ENCODE measurements around the gene MEOX1.

The MEOX1 gene

DNA sequence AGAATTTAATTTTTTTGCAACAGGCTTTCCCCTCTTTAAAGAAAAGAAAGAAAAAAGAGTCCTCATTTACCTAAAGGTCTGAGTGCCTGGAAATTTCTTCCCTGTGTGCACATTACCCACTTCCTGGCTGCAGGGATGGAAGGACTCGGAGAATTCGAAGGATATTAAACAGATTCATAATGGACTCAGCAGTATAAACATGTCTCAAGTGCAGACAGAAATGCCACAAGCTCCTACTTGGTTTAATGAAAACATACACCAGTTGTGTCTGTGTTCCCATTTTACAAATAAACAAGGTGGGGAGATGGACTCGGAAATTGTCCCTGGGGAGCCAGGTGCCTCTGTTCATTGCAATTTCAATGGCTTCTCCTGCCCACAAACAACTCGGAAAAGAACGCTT, 47.2 kb downstream of the MEOX1 start:
- CTCF ChIA-PET: interaction anchor here (1.4 to 1.7 kb wide), 2 partner anchors 38 to 60 kb away, joined by 3 to 6 read pairs; no protein-coding TSS in a partner anchor
- POLR2A ChIA-PET: no interaction called here
- TF ChIP-seq, protein P1, sequence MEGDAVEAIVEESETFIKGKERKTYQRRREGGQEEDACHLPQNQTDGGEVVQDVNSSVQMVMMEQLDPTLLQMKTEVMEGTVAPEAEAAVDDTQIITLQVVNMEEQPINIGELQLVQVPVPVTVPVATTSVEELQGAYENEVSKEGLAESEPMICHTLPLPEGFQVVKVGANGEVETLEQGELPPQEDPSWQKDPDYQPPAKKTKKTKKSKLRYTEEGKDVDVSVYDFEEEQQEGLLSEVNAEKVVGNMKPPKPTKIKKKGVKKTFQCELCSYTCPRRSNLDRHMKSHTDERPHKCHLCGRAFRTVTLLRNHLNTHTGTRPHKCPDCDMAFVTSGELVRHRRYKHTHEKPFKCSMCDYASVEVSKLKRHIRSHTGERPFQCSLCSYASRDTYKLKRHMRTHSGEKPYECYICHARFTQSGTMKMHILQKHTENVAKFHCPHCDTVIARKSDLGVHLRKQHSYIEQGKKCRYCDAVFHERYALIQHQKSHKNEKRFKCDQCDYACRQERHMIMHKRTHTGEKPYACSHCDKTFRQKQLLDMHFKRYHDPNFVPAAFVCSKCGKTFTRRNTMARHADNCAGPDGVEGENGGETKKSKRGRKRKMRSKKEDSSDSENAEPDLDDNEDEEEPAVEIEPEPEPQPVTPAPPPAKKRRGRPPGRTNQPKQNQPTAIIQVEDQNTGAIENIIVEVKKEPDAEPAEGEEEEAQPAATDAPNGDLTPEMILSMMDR (IDR thresholded peaks at IDR 0.05; ENCODE audit: control extremely low read depth, extremely low read depth, low read depth, missing control alignments): no peak
- DNase-seq (ENCODE audit: extremely low spot score): no peak

GRCh38 chr17:43613917-43614316, 47.8 kb downstream of the MEOX1 start:
- TF ChIP-seq, protein P1 (IDR thresholded peaks at IDR 0.05; ENCODE audit: control extremely low read depth, extremely low read depth, low read depth, missing control alignments): no peak
- CTCF ChIA-PET: interaction anchor here (1.4 to 1.7 kb wide), 2 partner anchors 37 to 60 kb away, joined by 3 to 6 read pairs; no protein-coding TSS in a partner anchor
- POLR2A ChIA-PET: no interaction called here
- DNase-seq (ENCODE audit: extremely low spot score): no peak

DNA sequence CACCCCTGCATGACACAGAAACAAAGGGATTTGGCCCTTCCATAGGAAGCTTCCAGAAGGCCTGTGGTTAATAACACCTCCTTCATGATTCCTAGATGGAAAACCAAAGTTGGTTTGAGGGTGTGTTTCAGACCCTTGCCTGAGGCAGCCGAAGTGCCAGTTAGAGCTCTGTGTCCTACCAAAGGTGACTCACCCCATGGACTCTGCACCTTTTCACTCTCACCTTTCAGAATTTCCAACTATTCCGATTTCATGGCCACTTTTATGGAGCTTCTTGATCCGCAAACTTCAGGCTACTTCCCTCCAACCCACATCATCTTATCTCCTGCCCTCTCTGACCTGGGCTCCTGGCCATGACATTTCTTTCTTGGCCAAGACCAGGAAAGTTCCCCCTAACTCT, 49.2 kb downstream of the MEOX1 start:
- TF ChIP-seq, protein P1 (IDR thresholded peaks at IDR 0.05; ENCODE audit: control extremely low read depth, extremely low read depth, low read depth, missing control alignments): no peak
- CTCF ChIA-PET: interaction anchor here (1.0 to 2.0 kb wide), 2 partner anchors 36 to 61 kb away, joined by 3 to 6 read pairs; no protein-coding TSS in a partner anchor
- no peak for DNase-seq (ENCODE audit: extremely low spot score)
- POLR2A ChIA-PET: interaction anchor here (0.7 kb wide), 1 partner anchor 13 kb away, joined by 3 read pairs; no protein-coding TSS in a partner anchor

GRCh38 chr17:43611230-43611969, 50.3 kb downstream of the MEOX1 start:
- no peak for DNase-seq (ENCODE audit: extremely low spot score)
- TF ChIP-seq, protein P1 (IDR thresholded peaks at IDR 0.05; ENCODE audit: control extremely low read depth, extremely low read depth, low read depth, missing control alignments): no peak
- ChIA-PET CTCF (interaction anchor here (1.0 to 2.0 kb wide), 2 partner anchors 34 to 63 kb away, joined by 3 to 6 read pairs; no protein-coding TSS in a partner anchor), POLR2A (no interaction called here)

DNA sequence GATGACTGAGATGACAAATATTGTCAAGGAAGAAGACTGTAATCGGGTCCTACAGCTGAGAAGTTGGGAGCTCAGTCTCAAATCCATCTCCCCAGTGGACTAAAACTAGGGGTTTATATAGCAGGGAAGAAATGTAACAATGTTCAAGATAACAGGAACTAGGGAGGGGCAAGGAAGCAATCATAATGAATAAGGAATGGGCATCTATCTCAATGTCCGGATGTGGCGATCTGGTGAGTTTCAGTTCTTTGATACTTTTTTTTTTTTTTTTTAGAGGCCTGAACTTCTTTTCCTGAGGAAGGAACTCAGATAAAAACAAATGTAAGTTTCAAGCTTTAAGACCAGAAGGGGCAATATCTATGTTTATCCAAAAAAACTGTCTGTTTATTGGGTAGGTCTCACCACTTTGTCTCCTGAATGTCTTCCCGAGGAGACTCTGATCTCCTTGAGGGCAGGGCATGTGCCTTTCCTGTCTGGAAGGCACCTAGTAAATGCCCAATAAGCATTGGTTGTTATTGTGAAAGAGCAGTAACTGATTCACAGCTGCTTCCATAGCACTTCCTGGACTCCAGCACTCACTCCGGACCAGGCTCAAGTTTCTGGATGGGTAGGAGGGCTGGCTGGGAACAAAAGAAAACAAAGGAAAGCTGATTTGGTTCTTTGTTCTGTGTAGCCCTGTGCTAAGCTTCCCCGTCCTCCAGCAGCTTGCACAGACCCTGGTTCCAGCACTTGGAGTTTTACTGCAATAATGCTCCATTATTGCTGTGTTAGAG, 51.9 kb downstream of the MEOX1 start:
- DNase-seq (ENCODE audit: extremely low spot score): no peak
- TF ChIP-seq, protein P1 (IDR thresholded peaks at IDR 0.05; ENCODE audit: control extremely low read depth, extremely low read depth, low read depth, missing control alignments): no peak
- POLR2A ChIA-PET: interaction anchor here (0.7 kb wide), 1 partner anchor 1764 kb away, joined by 5 read pairs; no protein-coding TSS in a partner anchor
- CTCF ChIA-PET: interaction anchor here (1.2 kb wide), 1 partner anchor 33 kb away, joined by 4 read pairs; no protein-coding TSS in a partner anchor

GRCh38 chr17:43608313-43608712, 53.4 kb downstream of the MEOX1 start:
- ChIA-PET POLR2A (no interaction called here), CTCF (interaction anchor here (1.2 to 2.6 kb wide), 2 partner anchors 26 to 66 kb away, joined by 3 to 7 read pairs; no protein-coding TSS in a partner anchor)
- TF ChIP-seq, protein P1 (IDR thresholded peaks at IDR 0.05; ENCODE audit: control extremely low read depth, extremely low read depth, low read depth, missing control alignments): no peak
- DNase-seq (ENCODE audit: extremely low spot score): no peak

Measured in GM10248 (cell line).